ENCODE results near the gene CNTN1. TPM values are rescaled to one million over a fixed set of nuclear protein-coding genes. Genes with fewer than 3 reads are reported as not detected.

The CNTN1 gene
- total RNA-seq, 1 donor from 2014 or later = 2.3 TPM

DNA sequence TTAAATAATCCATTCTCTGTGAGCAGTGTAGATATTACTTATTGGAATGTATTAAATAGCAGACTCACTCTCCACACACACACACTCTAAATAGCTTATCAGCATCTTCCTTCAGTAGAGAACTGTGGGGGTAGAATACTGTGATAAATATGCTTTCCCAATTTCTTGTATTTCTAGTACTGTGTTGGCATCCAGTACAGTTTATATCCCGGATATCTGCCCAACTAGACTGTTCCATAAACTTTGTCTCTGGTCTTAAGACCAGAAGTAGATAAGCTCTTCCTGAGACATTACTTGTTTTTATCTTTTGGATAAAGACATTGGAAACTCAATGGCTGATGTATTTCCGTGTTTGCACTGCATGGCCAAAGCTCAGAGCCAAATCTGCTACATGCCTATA is 359.7 kb downstream of the CNTN1 start:
- no peak overlapping the region for H3K4me3 ChIP-seq (ENCODE audit: low read depth, low read length)
- no peak for DNase-seq (ENCODE audit: low read depth)
- TF ChIP-seq CTCF (conservative IDR thresholded peaks at IDR 0.05; ENCODE audit: low read depth, low read length) = no peak

DNA sequence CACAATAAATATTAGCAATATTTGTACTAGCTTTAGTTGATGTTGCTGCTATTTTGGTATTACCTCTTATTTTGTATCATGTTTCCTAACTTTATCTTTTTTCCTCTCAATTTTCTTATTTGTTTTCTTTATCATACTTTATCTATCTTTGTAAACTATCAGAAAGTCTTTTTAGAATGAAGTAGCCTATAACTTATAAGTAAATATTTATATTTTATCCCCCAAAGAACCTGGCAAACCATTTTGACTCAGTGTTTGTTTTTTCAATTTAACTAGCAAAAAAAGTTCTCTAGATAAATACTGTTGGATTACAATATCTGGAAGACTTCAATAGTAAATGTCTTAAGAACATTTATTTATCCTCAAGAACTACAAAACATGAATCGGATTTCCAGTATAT is 360.2 kb downstream of the CNTN1 start:
- H3K4me3 ChIP-seq (ENCODE audit: low read depth, low read length) = no peak overlapping the region
- no peak for TF ChIP-seq CTCF (conservative IDR thresholded peaks at IDR 0.05; ENCODE audit: low read depth, low read length)
- no peak for DNase-seq (ENCODE audit: low read depth)

GRCh38 chr12:41053046-41053445 is 360.8 kb downstream of the CNTN1 start:
- no peak for DNase-seq (ENCODE audit: low read depth)
- no peak for TF ChIP-seq CTCF (conservative IDR thresholded peaks at IDR 0.05; ENCODE audit: low read depth, low read length)
- no peak overlapping the region for H3K4me3 ChIP-seq (ENCODE audit: low read depth, low read length)

DNA sequence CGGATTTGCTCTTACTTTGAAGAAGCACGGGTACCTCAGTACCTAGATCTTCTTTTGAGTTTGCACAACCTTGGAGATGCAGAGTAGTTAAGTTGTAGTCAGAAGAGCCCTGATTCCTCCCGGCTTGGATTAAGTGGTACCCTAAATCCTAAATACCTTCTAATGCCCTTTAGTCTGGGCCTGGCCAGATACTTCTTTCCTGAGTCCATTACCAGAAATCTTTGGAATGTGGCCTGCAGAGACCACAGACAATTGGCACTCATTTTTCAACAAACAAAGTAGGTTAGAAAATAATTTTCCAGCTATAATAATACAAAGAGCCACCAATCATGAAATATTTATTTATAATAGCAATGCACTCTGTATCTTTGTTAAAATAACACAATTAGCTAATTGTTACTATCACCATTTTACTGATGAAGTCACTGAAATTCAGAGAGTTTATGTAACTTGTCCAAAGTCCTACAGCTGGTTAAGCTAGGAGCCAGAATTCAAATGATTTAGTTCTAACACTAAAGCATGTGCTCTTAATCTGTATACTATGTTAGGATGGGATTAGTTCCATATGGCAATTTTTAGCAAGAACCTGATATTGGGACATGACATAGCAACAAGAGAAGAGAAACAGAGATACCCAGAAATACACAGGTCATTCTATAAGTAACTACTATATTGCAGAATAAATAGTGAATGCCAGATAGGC is 363.8 kb downstream of the CNTN1 start:
- no peak for DNase-seq (ENCODE audit: low read depth)
- H3K4me3 ChIP-seq (ENCODE audit: low read depth, low read length) = no peak overlapping the region
- TF ChIP-seq CTCF (conservative IDR thresholded peaks at IDR 0.05; ENCODE audit: low read depth, low read length) = no peak

GRCh38 chr12:41058266-41058665 is 366.0 kb downstream of the CNTN1 start:
- no peak overlapping the region for H3K4me3 ChIP-seq (ENCODE audit: low read depth, low read length)
- DNase-seq (ENCODE audit: low read depth) = no peak
- no peak for TF ChIP-seq CTCF (conservative IDR thresholded peaks at IDR 0.05; ENCODE audit: low read depth, low read length)

DNA sequence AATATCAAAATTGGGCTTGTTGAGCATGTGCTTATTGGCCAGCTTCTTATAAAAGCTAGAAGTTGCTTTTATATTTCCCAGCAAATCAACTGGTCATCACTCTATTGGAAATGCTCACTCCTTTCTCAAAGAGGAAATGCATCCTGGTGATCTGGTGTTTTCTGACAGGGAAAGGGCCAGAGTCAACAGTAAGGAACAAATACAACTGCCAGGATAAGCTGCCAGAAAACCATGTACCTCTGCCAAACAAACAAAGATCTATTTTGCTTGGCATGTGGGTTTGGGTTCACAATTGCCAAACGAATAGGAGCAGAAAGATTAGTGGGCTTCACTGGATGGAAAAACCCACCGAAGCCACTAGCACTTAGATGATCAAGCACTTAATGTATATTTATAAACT is 369.0 kb downstream of the CNTN1 start:
- TF ChIP-seq CTCF (conservative IDR thresholded peaks at IDR 0.05; ENCODE audit: low read depth, low read length) = no peak
- H3K4me3 ChIP-seq (ENCODE audit: low read depth, low read length) = no peak overlapping the region
- DNase-seq (ENCODE audit: low read depth) = no peak

DNA sequence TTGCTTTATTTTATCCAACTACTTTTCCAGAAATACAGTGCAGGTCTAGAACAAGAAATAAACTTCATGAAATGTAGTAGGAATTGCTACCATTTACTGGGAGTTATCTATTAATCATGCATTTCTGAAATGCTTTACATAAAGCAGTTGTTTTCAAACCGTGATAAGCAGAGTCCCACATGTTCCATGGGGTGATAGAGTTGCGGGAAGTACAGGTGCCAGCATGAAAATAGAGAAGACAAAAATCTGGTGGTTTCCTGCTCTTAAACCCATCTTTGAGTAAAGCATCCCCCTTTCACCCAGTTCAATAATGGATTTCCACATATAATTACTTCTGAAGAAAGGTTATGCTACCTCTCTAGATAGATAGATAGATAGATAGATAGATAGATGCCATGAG is 372.2 kb downstream of the CNTN1 start:
- TF ChIP-seq CTCF (conservative IDR thresholded peaks at IDR 0.05; ENCODE audit: low read depth, low read length) = no peak
- H3K4me3 ChIP-seq (ENCODE audit: low read depth, low read length) = no peak overlapping the region
- DNase-seq (ENCODE audit: low read depth) = no peak
